K562 (cell line): ENCODE measurements around the gene NOP14.

Experiments used
- ATF4 ChIP-seq: fragments of 450-650 bp; formaldehyde crosslinking; IDR thresholded peaks from 2 replicates; pipeline ENCODE4 v1.4.0; 2022; ENCODE audit warnings: mild to moderate bottlenecking, moderate library complexity
- CEBPB ChIP-seq: fragments of 450-650 bp; IDR thresholded peaks from 2 replicates; pipeline ENCODE4 v1.6.1; 2016; ENCODE audit warnings: missing genetic modification characterization, missing compliant biosample characterization
- CTCF ChIP-seq, 3 experiments: IDR thresholded peaks in 2 of 3; conservative IDR thresholded peaks in 1 of 3; 2 replicates each; pipeline ENCODE4 v1.5.1; 2011 to 2012; ENCODE audit warnings: low read length in 3 of 3, mild to moderate bottlenecking in 3 of 3, control low read depth in 2 of 3, improper control_type of control experiment in 1 of 3, inconsistent platforms in 1 of 3, low read depth in 1 of 3, mixed read lengths in 1 of 3, moderate library complexity in 1 of 3; ENCODE audit not compliant: insufficient read depth in 2 of 3
- GATAD2A ChIP-seq: fragments of 450-650 bp; IDR thresholded peaks from 2 replicates; pipeline ENCODE4 v1.6.1; 2017
- HDAC3 ChIP-seq: fragments of 450-650 bp; IDR thresholded peaks from 2 replicates; pipeline ENCODE4 v1.6.1; 2018; ENCODE audit warnings: borderline replicate concordance, mild to moderate bottlenecking, moderate library complexity; ENCODE audit not compliant: partially characterized antibody
- MBD1 ChIP-seq: fragments of 250-450 bp; sonication (Bioruptor Pico); IDR thresholded peaks from 2 replicates; pipeline ENCODE4 v1.8.0; 2022; ENCODE audit warnings: inconsistent platforms
- POLR2AphosphoS5 ChIP-seq: IDR thresholded peaks from 2 replicates; pipeline ENCODE4 v1.6.1; 2011; ENCODE audit warnings: mild to moderate bottlenecking, low read depth, low read length, moderate library complexity; ENCODE audit not compliant: control insufficient read depth, insufficient read depth
- RNF219 ChIP-seq: fragments of 250-450 bp; sonication (Bioruptor Pico); IDR thresholded peaks from 2 replicates; pipeline ENCODE4 v1.5.0; 2022; ENCODE audit warnings: mild to moderate bottlenecking
- ZNF384 ChIP-seq: IDR thresholded peaks from 2 replicates; pipeline ENCODE4 v1.6.1; 2012; ENCODE audit warnings: low read depth, low read length, improper control_type of control experiment
- ZSCAN29 ChIP-seq: fragments of 450-650 bp; IDR thresholded peaks from 2 replicates; pipeline ENCODE4 v1.6.1; 2017

- no peak for TF ChIP-seq POLR2AphosphoS5
- TF ChIP-seq HDAC3: no peak
- no peak for TF ChIP-seq GATAD2A
- TF ChIP-seq CEBPB (tag): no peak
- TF ChIP-seq ATF4 (CRISPR knock-in tag): no peak
- no peak for TF ChIP-seq MBD1
- no peak for TF ChIP-seq ZNF384
- no peak for TF ChIP-seq RNF219 (CRISPR knock-in tag)
- no peak for TF ChIP-seq ZSCAN29
- peak; percentile 36 to 48 (median 37); a peak in 4 of 6 replicates for TF ChIP-seq CTCF (IDR thresholded peaks at IDR 0.05 in 2 of 3, conservative IDR thresholded peaks at IDR 0.05 in 1 of 3; ENCODE audit: insufficient read depth in 2 of 3, low read depth in 1 of 3, low read length in 3 of 3)
Observed at GRCh38 chr4:2910409-2910808, 52.8 kb downstream of the NOP14 start.
